ENCODE results near the gene GMDS.

DNA sequence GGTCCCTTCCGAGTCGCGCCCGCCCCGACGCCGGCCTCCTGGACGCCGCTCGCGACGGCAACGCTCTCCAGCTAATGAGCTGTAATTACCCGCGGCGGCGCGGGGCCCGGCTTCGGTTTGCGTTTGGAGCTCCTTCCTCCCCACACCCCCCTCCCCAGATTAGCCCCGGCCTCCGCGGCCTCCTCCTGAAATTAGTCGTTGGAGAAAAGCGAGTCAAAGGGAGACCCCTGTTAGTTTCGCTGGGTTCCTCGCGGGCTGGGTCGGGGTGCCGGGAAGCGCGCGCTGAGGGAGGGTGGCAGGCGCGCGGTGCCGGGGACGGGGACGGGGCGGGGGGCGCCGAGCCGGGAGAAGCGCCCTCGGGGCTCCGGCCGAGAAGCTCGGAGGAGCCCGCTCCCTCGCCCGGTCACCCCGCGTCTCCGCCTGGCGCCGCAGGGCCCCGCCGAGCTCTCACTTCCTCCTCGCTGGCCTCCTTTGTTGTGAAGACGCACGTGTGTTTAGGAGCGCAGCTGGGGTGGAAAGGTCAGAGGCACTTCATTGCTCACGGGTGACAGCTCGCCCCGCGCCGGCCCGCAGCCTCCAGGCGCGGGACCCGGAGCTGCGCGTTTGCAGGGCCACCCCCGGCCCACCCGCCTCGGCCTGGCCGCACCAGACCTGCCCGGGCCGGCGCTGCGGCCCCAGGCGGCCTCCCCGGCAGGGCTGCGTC lies 630.8 kb downstream of the GMDS start:
- TF ChIP-seq, protein P1, sequence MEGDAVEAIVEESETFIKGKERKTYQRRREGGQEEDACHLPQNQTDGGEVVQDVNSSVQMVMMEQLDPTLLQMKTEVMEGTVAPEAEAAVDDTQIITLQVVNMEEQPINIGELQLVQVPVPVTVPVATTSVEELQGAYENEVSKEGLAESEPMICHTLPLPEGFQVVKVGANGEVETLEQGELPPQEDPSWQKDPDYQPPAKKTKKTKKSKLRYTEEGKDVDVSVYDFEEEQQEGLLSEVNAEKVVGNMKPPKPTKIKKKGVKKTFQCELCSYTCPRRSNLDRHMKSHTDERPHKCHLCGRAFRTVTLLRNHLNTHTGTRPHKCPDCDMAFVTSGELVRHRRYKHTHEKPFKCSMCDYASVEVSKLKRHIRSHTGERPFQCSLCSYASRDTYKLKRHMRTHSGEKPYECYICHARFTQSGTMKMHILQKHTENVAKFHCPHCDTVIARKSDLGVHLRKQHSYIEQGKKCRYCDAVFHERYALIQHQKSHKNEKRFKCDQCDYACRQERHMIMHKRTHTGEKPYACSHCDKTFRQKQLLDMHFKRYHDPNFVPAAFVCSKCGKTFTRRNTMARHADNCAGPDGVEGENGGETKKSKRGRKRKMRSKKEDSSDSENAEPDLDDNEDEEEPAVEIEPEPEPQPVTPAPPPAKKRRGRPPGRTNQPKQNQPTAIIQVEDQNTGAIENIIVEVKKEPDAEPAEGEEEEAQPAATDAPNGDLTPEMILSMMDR (IDR thresholded peaks at IDR 0.05), result no peak
- TF ChIP-seq POLR2A (IDR thresholded peaks at IDR 0.05), result no peak

All from Peyer's patch (tissue), 4 donors.